ENCODE measurements around the gene TGFBR3.

TGFBR3 gene

GRCh38 chr1:91741301-91741700, 144.7 kb downstream of the TGFBR3 start:
- CTCF ChIA-PET, result no interaction called here

DNA sequence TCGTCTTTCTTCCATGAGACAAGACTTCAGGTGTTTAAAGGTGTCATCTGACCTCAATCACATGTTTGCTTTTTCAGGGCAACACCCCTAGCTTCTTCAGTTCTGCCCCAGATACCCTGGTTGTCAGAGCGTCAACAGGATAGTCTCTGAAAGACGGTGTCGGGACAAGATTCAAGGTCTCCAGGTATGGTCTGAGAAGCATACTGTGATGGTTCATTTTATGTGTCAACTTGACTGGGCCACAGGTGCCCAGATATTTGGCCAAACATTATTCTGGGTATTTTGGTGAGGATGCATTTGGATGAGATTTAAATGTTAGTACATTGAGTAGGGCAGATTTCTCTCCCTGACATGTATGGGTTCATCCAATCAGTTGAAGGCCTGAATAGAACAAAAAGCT, 148.3 kb downstream of the TGFBR3 start:
- peak overlapping the region; percentile 92 for H3K27ac ChIP-seq
- DNase-seq (ENCODE audit: low spot score), result no peak
- TF ChIP-seq, protein P1, sequence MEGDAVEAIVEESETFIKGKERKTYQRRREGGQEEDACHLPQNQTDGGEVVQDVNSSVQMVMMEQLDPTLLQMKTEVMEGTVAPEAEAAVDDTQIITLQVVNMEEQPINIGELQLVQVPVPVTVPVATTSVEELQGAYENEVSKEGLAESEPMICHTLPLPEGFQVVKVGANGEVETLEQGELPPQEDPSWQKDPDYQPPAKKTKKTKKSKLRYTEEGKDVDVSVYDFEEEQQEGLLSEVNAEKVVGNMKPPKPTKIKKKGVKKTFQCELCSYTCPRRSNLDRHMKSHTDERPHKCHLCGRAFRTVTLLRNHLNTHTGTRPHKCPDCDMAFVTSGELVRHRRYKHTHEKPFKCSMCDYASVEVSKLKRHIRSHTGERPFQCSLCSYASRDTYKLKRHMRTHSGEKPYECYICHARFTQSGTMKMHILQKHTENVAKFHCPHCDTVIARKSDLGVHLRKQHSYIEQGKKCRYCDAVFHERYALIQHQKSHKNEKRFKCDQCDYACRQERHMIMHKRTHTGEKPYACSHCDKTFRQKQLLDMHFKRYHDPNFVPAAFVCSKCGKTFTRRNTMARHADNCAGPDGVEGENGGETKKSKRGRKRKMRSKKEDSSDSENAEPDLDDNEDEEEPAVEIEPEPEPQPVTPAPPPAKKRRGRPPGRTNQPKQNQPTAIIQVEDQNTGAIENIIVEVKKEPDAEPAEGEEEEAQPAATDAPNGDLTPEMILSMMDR (conservative IDR thresholded peaks at IDR 0.05; ENCODE audit: low read depth), result no peak
- POLR2A ChIA-PET (ENCODE audit: low non-redundant PET), result no interaction called here
- CTCF ChIA-PET, result no interaction called here

More at GRCh38 chr1:91741301-91741700, 144.7 kb downstream of the TGFBR3 start:
- no peak for DNase-seq (ENCODE audit: low spot score)
- no peak overlapping the region for H3K27ac ChIP-seq
- POLR2A ChIA-PET (ENCODE audit: low non-redundant PET), result no interaction called here
- TF ChIP-seq, protein P1 (conservative IDR thresholded peaks at IDR 0.05; ENCODE audit: low read depth), result no peak

GRCh38 chr1:91736715-91737615, 149.0 kb downstream of the TGFBR3 start:
- peak overlapping the region; percentile 92 for H3K27ac ChIP-seq
- CTCF ChIA-PET, result no interaction called here
- peak; percentile 89 for DNase-seq (ENCODE audit: low spot score)
- TF ChIP-seq, protein P1 (conservative IDR thresholded peaks at IDR 0.05; ENCODE audit: low read depth), result no peak
- POLR2A ChIA-PET (ENCODE audit: low non-redundant PET), result no interaction called here

GRCh38 chr1:91736146-91736714, 149.7 kb downstream of the TGFBR3 start:
- DNase-seq (ENCODE audit: low spot score), result no peak
- ChIA-PET POLR2A (ENCODE audit: low non-redundant PET) (no interaction called here), CTCF (no interaction called here)
- H3K27ac ChIP-seq, result peak overlapping the region; percentile 92; the same call in 1 of the 2 replicates
- TF ChIP-seq, protein P1 (conservative IDR thresholded peaks at IDR 0.05; ENCODE audit: low read depth), result no peak

GRCh38 chr1:91735266-91735845, 150.6 kb downstream of the TGFBR3 start:
- POLR2A ChIA-PET (ENCODE audit: low non-redundant PET), result no interaction called here
- H3K27ac ChIP-seq, result no peak overlapping the region
- TF ChIP-seq, protein P1 (conservative IDR thresholded peaks at IDR 0.05; ENCODE audit: low read depth), result no peak
- DNase-seq (ENCODE audit: low spot score), result no peak
- CTCF ChIA-PET, result no interaction called here

- ChIA-PET CTCF (no interaction called here), POLR2A (ENCODE audit: low non-redundant PET) (no interaction called here)
Measured at GRCh38 chr1:91734761-91735160, 151.2 kb downstream of the TGFBR3 start.

More at GRCh38 chr1:91734761-91735160, 151.2 kb downstream of the TGFBR3 start:
- TF ChIP-seq, protein P1 (conservative IDR thresholded peaks at IDR 0.05; ENCODE audit: low read depth), result no peak
- H3K27ac ChIP-seq, result no peak overlapping the region
- DNase-seq (ENCODE audit: low spot score), result no peak

Data from RWPE1 (cell line).